Body of pancreas (tissue), 4 donors: ENCODE data around the gene RHNO1. TPM values are rescaled to one million over a fixed set of nuclear protein-coding genes. Genes with fewer than 3 reads are reported as not detected.

Experiments
- ATAC-seq: fragments of 150-250 bp; one replicate; pipeline ENCODE4 v1.9.1; 2016
- DNase-seq, 4 donors: peaks; one replicate each; pipeline ENCODE4 v3.0.0-alpha.2; 2019
- H3K27ac ChIP-seq, 4 donors: fragments of 200-600 bp; sonication (generic); 1 replicate in 3 of 4; 2 replicates in 1 of 4; pipeline versions ENCODE4 v1.5.1 to v1.6.1; 2016 to 2019; ENCODE audit warnings: mild to moderate bottlenecking in 1 of 4, mixed read lengths in 1 of 4, moderate library complexity in 1 of 4
- H3K27me3 ChIP-seq, 2 donors: fragments of 200-600 bp; sonication (generic); one replicate each; pipeline ENCODE4 v1.6.0; 2016; ENCODE audit warnings: mild to moderate bottlenecking in 1 of 2
- H3K36me3 ChIP-seq, 2 donors: fragments of 200-600 bp; sonication (generic); replicated peaks in 1 of 2; 2 replicates each; pipeline ENCODE4 v1.5.1; 2016; ENCODE audit warnings: low read depth in 2 of 2; ENCODE audit not compliant: insufficient read depth in 1 of 2
- H3K4me1 ChIP-seq: fragments of 200-600 bp; sonication (generic); one replicate; pipeline ENCODE4 v1.6.0; 2016
- H3K4me3 ChIP-seq, 2 donors: fragments of 200-600 bp; sonication (generic); 1 replicate in 1 of 2; 2 replicates in 1 of 2; pipeline ENCODE4 v1.5.1; 2016 to 2019
- H3K9me3 ChIP-seq, 3 donors: fragments of 200-600 bp; sonication (generic); 1 replicate in 2 of 3; 2 replicates in 1 of 3; pipeline ENCODE4 v1.5.1; 2016
- CTCF ChIP-seq, 7 experiments: fragments of 450-650 bp in 4 of 7; fragments of 200-600 bp in 3 of 7; sonication (generic) in 3 of 7; IDR thresholded peaks; one replicate each; pipeline ENCODE4 v1.5.1; 2016 to 2019; ENCODE audit warnings: antibody characterized with exemption in 7 of 7
- POLR2A ChIP-seq, 3 donors: fragments of 450-650 bp; IDR thresholded peaks; one replicate each; pipeline ENCODE4 v1.6.1; 2016; ENCODE audit warnings: antibody characterized with exemption in 3 of 3, mild to moderate bottlenecking in 2 of 3
- WGBS, 2 donors: methylation state at CpG; one replicate each; pipeline ENCODE4 v1.1.5; 2017; 5-methylcytosine and 5-hydroxymethylcytosine counted together
- intact Hi-C: fragments of 100-400 bp; cut with DNase I; formaldehyde crosslinking; loops from one replicate; pipeline ENCODE4 v1.15.1; 2023
- total RNA-seq, 2 donors: library from RNA; depleted of rRNA; stranded (reverse); fragments of >200 nt; gene quantifications; one replicate each; pipeline ENCODE4 v1.1.0, GENCODE V29; 2016

RHNO1 gene
- total RNA-seq: 10 to 100 TPM in 1 of 2 donors, 1 to 10 TPM in 1; 6.0 to 10.9 TPM

GRCh38 chr12:2877047-2877952, at the start of gene RHNO1, which contains the start of gene FOXM1:
Gene RHNO1 (plus strand): TSS chr12:2877223. CDS start chr12:2885367, 8,144 bp downstream.
Gene FOXM1 (minus strand): TSS chr12:2877174. CDS start chr12:2874478, 2,696 bp downstream.
- Histone ChIP-seq H3K4me3 (peak within 1 kb of the TSS; percentile 77 to 90), H3K36me3 (no peaks in the 10 kb centered on the region), H3K27me3 (no peaks in the 10 kb centered on the region), H3K9me3 (no peaks in the 10 kb centered on the region), H3K4me1 (peaks cover 14% of the 10 kb centered on the region), H3K27ac (peak within 1 kb of the TSS; percentile 87 to 91 (median 88))
- intact Hi-C loops: no loop called here
- DNase-seq (peak; percentile 90 to 96 (median 92)), ATAC-seq (peak; percentile 95)
- WGBS, 2 donors: 1 to 3% methylated on average over 18 to 61 of the region's 70 CpGs
- TF ChIP-seq CTCF (IDR thresholded peaks at IDR 0.05) (peak in 3 of 7 experiments; percentile 1 to 30 (median 28)), POLR2A (IDR thresholded peaks at IDR 0.05) (peak; percentile 20 to 67 (median 63))

GRCh38 chr12:2829275-2829674, 47.7 kb upstream of the RHNO1 start:
- Histone ChIP-seq H3K4me1 (peaks cover under 1% of the 10 kb centered on the region), H3K36me3 (peaks cover 0 to 15% of the 10 kb centered on the region in 2 donors), H3K9me3 (no peaks in the 10 kb centered on the region), H3K27ac (no peak overlapping the region), H3K4me3 (no peak overlapping the region), H3K27me3 (no peaks in the 10 kb centered on the region)
- no peak for ATAC-seq
- TF ChIP-seq POLR2A (IDR thresholded peaks at IDR 0.05): no peak
- TF ChIP-seq CTCF (IDR thresholded peaks at IDR 0.05): no peak
- 92 to 93% methylated on average over 6 of the region's 6 CpGs for WGBS, 2 donors
- intact Hi-C loops: no loop called here
- no peak for DNase-seq

- no peak overlapping the region for H3K27ac ChIP-seq
- ATAC-seq (no peak), DNase-seq (no peak)
- intact Hi-C loops: no loop called here
- H3K9me3 ChIP-seq: no peaks in the 10 kb centered on the region
- TF ChIP-seq CTCF (IDR thresholded peaks at IDR 0.05) (no peak), POLR2A (IDR thresholded peaks at IDR 0.05) (no peak)
- no peak overlapping the region for H3K4me3 ChIP-seq
- H3K36me3 ChIP-seq: no peaks in the 10 kb centered on the region
- WGBS, 2 donors: 67 to 95% methylated on average over 2 to 6 of the region's 6 CpGs
- no peaks in the 10 kb centered on the region for H3K27me3 ChIP-seq
- peaks cover 11% of the 10 kb centered on the region for H3K4me1 ChIP-seq
These were observed 44.4 kb upstream of the RHNO1 start for GRCh38 chr12:2832550-2833127.

- no peak overlapping the region for H3K27ac ChIP-seq
- TF ChIP-seq CTCF (IDR thresholded peaks at IDR 0.05) (no peak), POLR2A (IDR thresholded peaks at IDR 0.05) (no peak)
These were observed 43.7 kb upstream of the RHNO1 start for GRCh38 chr12:2833327-2833726.

More at GRCh38 chr12:2833327-2833726, 43.7 kb upstream of the RHNO1 start:
- DNase-seq: no peak
- Histone ChIP-seq H3K4me1 (peaks cover 11% of the 10 kb centered on the region), H3K36me3 (no peaks in the 10 kb centered on the region), H3K4me3 (no peak overlapping the region), H3K27me3 (no peaks in the 10 kb centered on the region), H3K9me3 (no peaks in the 10 kb centered on the region)
- WGBS, 2 donors: 43 to 64% methylated on average over 5 of the region's 5 CpGs
- no peak for ATAC-seq
- intact Hi-C loops: no loop called here
